ENCODE data around the gene SLC2A4RG.
"Not testable (repeated sequence)": the region's sequence is repeated elsewhere in the genome, so short reads cannot be mapped to it uniquely, and the experiment has no call there.

The SLC2A4RG gene

DNA sequence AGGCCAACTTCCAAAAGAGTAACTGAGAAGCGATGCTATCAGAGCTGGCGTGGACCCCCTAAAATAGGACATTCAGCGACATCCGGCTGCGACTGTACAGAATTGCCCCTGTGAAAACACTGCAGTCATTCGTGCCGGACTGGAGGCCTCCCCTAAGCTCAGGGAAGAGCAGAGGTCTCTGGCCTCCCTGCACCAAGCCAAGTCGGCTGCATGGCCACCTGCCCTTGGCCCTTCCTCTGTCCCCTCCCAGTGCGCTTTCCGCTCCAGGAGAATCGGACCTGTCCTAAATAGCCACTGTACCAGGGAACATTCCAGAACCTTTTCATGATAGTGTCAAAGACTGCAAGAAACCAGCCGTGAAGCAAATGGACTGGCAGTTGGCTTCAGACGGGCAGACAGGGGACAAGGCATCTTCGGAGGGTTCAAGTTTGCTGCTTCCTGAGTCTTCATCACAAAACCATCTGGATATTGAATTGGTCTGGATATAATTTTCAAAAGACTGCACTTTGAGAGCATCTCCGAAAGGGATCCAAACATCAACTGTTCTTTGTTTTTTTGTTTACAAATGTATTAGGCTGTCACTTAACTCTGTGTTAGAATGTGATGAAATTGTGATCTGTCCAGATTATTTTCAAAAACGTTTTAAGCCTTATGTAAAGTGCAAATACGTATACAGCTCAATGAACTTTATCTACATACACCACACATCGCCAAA, 16.5 kb downstream of the SLC2A4RG start:
- DNase-seq: no peak

DNA sequence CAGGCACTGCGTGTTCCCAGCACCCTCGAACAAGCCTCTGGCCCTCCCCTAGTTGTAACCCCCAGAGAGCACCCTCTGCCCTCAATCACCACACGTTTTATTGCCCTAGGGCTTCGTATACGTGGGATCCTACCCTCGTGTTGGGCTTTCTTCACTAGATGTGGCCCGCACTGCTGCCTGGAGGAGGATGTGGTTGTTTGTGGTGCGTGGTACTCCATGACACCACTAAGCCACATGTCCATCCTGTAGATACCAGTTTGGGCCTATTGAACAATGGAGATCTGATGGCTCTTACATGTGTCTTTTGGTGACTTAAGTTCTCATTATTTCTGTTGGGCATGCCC, 17.0 kb downstream of the SLC2A4RG start:
- DNase-seq: no peak

DNA sequence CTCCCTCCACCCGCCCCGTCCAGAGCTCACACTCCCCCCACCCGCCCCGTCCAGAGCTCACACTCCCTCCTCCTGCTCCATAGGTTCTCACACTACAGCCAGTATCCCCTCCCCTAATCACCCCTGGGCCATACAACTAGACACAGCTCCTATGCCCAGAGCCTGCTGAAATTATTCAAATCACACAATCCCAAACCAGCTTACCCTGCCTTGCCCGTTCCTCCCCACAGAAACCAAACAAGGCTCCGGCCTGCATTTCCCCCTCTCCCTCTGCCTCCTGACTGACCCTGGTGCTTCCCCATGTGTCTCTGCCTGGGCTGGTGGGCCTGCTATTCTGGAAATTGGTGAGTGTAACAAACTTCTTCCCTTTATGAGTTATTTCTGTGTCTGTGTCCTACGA, 18.6 kb downstream of the SLC2A4RG start:
- DNase-seq: no peak

DNA sequence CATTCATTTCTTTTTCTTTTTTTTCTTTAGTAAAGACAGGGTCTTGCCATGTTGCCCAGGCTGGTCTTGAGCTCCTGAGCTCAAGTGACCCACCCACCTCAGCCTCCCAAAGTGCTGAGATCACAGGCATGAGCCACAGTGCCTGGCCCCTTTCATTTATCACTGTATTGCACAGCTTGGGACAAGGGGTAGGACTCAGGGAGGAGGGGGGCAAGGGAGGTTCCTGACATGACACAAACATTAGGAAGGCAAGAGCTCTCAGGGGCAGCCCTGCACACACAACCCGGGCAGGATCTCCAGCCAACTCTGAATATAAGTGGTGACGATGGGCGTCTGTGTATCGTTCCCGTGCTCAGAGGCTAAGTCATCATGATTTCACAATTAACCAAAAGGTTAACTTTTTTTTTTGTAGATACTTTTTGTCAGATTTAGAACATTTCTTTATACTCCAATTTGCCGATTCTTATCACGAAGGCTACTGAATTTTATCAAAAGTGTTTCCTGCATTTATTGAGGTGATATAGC, 19.9 kb downstream of the SLC2A4RG start:
- DNase-seq: no peak

DNA sequence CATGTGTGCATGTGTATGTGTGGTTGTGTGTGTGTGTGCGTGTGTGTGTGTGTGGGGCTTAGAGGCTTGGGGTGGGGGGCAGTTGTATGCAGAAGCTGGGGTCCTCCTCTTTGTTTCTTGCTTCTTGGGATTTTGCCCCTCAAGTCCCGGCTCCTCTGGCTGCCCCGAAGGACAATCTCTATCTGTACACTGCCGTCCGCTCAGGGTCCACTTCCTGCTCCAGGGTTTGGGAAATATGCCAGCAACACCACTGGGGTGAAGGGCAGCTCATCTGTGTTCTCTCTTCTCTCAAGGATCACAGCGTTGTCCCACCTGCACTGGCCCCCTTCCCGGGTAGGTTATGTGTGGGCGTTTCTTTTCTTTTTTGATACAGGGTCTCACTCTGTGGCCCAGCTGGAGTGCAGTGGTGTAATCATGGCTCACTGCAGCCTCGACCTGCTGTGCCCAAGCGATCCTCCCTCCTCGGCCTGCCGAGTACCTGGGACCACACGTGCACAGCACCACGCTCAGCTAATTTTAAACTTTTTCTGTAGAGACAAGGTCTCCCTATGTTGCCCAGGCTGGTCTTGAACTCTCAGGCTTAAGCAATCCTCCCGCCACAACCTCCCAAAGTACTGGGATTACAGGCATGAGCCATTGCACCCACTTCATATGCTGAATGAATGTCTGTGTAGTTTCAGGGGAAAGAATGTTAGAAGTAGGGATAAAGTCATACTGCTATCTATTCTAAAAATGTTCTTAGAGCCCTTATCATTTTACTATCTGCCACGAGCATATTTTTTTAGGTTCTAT, 25.7 kb downstream of the SLC2A4RG start:
- no peak for DNase-seq

DNA sequence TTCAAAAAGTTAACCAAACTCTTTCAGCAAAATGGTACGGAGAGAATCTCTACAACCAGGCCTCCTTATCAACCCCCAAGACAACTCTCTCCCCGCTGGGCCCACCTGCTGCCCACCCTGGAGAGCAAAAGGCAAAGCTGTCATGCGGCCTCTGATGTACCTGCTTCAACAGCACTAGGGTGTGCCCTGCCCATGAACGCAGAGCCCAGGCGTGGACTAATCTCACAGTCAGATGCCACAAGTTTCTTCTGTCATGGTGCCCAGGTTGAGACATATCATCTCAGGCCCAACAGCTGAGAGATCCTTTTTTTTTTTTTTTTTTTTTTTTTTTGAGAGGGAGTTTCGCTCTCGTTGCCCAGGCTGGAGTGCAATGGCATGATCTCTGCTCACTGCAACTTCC, 26.3 kb downstream of the SLC2A4RG start:
- no peak for DNase-seq

DNA sequence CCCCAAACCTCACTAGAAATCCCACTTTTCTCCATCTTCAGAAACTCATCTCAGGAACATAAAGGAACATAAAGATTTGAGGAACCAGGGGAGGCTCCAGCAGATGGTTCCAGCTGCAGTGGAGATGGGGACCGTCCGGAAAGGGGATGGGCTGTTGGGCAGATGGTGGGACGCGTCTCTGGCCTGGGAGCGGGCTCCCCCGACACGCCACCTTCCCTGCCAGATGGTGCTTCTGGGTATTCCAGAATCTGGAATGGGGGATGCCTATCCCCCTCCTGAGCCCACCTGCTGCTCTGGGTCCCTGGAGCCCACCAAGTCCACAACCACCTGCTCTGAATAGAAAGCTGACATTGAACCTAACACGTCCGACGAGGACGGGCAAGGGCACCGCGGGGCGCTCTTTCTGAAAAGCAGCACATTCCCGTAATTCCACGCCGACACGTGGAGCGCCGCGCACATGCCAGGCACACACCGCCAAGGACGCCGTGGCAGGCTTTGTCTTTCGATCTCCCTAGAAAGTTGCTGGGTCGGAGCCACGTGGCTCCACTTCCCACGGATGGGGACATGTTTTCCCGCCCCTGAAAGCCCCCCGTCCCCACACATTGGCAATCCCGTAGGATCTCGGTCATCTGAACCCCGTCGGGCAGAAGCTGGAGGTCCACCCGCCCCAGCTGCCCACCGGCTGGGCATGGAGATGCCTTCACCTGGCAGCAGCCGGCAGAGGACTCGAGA, 27.3 kb downstream of the SLC2A4RG start:
- DNase-seq: no peak

DNA sequence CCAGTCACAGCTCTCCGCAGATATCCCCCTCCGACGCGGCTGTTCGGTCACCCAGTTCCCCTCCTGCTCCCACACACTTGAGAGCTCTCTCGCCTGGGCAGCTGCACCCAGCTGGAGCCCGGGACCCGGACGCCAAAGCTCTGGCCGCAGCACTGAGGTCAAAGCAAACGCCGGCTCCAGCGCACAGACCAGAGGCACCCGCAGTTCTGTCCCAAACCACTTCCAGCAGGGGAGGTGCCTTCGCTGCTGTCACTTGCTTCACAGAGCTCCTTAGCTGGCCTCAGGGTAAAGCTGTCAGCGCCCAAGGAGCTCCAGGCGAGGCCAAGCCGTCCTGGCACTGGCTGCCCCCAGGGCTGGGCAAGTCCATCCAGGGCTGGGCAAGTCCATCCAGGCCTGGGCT, 27.9 kb downstream of the SLC2A4RG start:
- no peak for DNase-seq

DNA sequence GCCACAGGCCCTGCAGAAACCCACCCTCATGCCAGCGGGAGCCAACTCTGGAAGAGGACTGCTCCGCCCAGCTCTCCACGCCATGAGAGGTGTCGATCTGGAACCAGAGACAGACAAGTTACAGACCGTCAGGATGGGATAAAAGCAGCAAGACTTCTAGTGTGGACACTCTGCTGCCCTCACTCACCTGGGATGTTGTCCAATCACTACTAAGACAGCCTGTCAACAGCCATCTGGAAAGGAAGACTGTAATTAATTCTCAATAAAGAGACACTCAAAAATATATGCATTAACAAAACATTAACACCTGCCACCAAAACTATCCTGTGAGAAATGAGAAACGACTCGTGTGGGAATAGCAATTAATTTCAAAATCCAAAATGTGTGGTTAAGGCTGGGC, 28.3 kb downstream of the SLC2A4RG start:
- no peak for DNase-seq

DNA sequence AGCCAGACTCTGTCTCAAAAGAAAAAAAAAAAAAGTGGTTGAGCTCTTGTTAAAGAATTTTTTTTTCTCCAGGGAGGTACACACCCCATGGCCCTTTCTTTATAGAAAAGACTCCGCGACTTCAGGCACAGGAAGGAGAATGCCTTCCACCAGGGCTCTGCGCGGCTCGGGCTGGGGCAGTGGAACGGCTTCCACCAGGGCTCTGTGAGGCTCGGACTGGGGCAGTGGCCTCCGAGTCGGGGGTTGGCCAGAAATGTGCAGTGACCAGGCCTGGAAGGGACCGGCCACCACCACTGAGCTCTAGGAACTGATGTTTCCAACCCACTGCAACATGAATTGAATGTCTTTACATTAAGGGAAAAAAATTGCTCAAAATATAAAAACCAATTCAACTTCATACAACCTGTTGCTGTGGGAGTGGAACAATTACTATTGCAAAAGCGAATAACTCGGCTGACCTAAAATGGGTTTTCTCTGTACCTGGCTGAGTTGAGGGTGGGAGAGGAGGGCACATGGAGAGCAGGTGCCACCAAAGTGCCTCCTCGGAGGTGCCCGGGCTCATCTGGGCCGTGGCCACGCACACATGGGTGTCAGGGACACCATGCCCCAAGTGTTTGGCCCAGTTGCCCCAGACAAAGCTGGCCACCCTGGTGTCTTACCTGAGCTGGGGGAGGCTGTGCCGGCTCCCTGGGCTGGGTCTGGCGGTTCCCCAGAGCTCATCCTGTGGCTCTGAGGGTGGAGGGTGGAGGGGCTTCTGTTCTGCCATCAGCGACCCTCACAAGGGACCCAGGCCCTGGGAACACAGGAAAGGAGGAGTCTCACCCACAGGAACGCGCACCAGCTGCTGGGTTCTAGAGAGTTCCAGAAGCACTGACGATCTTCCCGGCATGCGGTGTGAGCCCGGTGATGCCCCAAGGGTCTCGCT, 29.3 kb downstream of the SLC2A4RG start:
- no peak for DNase-seq

DNA sequence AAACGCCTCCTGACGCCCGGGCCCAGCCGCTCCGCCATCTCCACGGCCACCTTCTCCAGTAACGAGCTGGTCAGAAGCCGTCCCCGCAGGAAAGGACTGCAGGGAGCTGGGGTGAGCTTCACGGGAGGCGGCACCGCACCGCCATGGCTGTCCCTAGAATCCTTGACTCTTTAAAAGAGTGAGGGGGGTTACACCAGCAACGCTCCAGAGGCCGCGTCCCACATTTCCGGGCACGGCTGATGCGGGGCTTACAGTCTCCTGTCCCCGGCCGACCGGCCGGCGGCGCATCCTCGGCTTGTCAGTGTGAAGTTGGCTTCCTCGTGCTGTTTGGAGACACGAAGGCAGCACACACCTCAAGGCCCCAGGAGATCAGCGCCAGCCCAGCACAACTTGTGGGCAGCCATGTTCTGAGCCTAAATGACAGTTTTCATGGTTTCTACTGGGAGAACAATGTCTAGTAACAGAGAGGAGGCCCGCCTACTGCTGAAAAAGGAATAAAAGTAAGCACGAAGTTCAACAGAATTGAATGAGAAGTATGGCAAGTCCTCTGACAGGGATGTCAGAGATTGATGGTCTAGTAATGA, 30.4 kb downstream of the SLC2A4RG start:
- no peak for DNase-seq

DNA sequence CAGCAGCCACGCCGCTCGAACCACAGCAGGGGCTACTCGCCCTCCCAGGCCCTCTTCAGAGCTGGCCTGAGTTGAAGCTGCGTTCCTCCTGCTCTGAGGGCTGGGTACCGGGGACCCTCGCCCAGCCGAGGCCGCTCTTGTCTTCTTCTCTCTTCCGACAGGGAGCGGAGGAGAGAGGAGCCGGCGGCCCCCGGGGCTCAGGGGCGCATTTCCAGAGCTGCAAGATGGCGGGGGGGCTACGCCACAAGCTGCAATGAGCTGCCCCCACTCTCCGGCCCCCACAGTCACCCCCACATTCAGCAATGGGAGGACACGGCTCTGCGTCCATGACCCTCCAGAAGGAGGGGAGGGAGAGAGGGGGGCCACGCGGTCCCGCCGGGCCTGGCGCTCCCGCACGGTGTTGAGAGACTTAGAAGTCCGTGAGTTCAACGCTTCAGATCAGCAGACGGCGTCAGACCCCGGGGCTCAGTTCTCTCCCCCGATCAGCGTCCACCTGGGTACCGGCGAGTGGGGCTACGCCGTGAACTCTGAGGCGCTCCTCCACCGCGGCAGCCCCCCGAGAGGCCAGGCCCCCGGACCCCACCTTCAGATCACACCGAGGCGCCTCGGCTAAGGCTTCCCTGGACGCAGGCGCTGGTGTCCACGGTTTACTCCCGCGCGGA, 31.6 kb downstream of the SLC2A4RG start:
- DNase-seq: no peak

DNA sequence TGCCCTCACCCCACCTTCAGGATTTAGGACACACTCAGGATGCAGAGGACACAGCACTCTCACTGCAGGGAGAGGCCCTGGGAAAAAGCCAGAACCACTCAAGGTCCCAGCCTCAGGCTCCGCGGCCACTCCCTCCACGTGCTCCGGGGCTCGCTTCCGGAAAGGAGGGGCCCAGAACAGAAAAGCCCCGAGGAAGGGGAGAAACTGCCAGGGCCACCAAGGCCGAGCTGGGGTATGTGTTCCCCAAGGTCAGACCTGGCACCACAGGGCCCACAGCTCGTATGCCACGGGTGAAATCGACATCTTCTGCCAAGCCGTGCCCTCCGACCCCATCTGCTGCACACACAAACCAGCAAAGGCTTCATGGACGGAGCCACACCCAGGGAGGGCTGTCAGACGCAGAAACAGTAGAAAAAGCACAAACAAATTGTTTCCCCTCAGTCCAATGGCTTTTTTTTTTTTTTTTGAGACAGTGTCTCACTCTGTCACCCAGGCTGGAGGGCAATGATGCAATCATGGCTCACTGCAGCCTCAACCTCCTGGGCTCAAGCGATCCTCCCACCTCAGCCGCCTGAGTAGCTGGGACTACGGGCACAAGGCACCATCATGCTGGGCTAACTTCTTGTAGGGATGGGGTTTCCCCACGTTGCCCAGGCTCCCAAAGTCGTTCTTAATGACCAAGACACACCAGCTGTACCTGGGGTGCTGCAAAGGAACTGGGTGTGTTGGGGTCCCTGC, 33.4 kb downstream of the SLC2A4RG start:
- no peak for DNase-seq

DNA sequence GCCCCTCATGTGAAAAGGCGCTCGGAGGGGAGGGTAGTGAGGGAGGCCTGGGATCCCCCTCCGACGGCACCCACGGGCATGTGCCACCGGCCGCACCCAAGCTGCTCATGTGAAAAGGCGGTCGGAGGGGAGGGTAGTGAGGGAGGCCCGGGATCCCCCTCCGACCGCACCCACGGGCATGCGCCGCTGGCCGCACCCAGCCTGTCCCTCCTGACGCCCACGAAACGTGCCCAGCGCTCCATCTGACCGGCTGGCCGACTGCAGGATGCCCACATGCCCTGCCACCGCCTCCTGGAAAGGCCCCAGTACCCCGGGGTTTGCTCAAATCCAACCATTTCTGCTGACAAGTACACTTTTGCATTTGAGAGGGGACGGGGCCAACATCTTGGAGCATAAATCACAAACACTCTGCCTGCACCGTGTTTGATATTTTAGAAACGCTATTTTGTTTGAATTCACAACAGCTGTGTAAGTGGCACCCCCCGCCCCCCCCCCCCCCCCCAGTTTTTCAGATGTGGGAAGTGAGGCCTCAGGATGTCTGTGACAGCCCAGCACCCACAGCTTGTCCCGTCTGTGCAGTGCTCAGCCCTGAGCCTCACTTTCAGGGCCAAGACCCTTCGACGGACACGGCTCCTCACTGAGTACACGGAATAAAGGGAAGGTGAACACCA, 34.1 kb downstream of the SLC2A4RG start:
- no peak for DNase-seq

DNA sequence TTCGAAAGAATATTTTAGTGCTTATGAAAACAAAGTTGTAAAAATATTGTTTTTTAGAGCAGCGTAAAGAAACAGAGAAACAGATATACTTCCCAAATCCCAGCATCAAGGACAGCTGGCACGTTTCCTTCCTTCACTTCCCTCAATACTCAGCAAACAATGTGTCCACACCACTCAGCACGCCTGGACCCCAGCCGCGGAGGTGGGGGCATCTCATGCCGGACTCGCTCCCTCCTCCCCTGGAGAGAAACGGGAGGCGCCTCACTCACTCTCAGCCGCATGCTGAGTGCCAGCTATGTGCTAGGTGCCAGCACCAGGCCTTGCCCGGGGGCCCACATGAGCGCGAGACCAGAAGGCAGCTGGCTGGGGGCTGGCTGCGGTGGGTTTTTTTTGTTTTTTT, 34.7 kb downstream of the SLC2A4RG start:
- DNase-seq: no peak

DNA sequence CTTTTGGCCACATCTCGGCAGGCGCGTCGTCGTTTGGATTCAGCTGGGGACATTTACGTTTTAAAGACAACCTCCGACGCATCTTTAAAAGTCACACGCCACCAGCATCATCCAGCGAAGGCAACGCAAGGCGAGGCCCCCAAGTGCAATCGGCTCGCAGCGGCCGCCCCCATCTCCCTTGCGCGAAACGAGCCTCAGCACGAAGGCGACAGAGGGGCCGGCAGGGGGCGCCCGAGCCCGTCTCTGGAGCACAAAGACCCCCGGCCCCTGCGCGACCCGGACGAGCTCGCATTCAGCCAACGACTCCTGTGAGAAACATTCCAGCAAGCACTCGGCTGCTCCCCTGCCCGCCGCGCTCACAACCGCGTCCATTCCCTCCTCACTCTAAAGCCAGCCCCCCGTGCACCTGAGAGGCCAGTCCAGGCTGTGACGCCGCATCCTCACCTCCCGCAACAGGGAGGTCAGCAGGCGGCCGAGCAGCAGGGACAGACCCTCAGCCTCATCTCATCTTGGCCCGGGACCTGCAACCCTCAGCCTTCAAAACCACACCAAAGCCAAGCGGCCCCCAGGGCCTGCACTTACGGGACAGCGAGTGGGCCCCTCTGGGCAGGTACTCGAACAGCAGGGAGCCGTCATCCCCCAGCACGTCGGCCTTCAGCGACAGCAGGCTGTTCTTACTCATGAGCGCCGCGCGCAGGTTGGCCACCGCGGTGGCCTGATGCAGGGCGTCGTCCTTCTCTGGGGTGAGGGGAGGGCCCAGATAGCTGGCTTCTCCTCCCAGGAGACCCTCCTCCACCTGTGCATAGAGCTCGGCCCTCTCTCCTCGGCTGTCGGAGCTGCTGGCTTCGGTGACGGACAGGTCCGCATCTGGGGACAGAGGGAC, 35.8 kb downstream of the SLC2A4RG start:
- no peak for DNase-seq

DNA sequence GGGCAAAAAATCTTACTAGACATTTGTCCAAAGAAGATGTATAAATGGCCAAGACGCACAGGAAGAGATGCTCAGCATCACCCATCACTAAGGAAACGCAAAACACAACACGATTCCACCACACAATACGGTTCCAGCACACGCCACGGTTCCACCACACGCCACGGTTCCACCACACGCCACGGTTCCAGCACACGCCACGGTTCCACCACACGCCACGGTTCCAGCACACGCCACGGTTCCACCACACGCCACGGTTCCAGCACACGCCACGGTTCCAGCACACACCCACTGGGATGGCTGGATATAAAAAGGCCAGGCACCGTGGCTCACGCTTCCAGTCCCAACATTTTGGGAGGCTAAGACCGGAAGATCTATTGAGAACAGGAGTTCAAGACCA, 37.3 kb downstream of the SLC2A4RG start:
- not testable (repeated sequence) for DNase-seq

DNA sequence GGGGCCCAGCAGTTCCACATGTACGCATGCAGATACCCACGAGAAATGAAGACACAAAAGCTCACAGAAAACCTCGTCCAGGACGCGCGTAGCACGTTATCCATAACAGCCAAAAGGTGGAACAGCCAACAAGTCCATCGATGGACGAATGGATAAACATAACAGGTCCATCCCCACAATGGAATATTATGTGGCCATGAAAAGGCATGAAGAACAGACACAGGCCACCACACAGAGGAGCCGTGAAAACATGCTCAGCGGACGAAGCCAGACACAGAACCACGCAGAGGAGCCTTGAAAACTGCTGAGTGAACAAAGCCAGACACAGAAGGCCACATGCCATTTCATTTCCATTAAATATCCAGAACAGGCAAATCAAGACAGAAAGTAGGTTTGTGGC, 38.0 kb downstream of the SLC2A4RG start:
- DNase-seq: no peak

DNA sequence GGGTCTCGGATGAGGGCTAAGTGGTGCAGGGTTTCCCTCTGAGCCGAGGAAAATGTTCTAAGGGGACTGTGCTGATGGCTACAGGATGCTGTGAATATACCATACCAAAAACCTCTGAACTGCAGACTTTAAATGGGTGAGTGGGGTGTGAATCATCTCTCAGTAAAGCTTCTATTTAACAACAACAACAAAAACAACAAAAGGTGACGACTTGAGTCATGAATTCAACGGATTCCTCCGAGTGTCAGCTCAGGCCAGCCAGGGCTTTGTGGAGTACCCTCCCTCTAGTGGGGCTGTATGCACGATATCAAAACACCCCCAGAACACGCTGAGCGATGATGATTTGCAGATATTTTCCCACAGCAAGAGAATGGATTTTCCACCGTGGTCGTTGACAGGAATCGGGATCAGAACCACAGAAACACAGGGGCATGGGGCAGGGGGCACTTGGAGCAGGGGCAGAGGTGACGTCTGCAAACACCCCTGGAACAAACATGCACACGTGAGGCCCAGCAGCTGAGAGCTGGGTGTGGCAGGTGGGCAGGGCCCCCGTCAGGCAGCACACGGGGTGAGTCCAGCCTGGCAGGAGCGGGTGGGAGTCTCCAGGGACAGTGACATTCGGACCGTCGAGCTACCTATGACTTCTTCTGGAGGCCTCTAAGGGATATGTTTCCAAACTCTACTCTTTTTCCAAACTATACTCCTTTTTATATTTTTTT, 38.6 kb downstream of the SLC2A4RG start:
- DNase-seq: no peak

Measured in activated CD4-positive, alpha-beta T cell treated with anti-CD3 and anti-CD28 coated beads, Interleukin-2, amount 50 U/mL, for 4 hours (primary cell).